CD14-positive monocyte (primary cell): ENCODE measurements around the gene WDFY4. TPM values are rescaled to one million over a fixed set of nuclear protein-coding genes. Genes with fewer than 3 reads are reported as not detected.

ENCODE experiments used
- DNase-seq, 3 donors: peaks; one replicate each; pipeline ENCODE4 v3.0.0-alpha.2; 2011 to 2022
- H2AFZ ChIP-seq: 2 replicates; pipeline ENCODE4 v1.6.0; 2012; ENCODE audit warnings: mild to moderate bottlenecking, low read depth, low read length, inconsistent platforms; ENCODE audit not compliant: insufficient read depth, poor library complexity, severe bottlenecking
- H3K27ac ChIP-seq, 2 donors: 1 replicate in 1 of 2; 2 replicates in 1 of 2; pipeline ENCODE4 v1.5.1; 2012 to 2013; ENCODE audit warnings: low read length in 2 of 2, control low read depth in 1 of 2, inconsistent platforms in 1 of 2, low read depth in 1 of 2, mild to moderate bottlenecking in 1 of 2
- H3K27me3 ChIP-seq, 2 donors: one replicate each; pipeline versions ENCODE4 v1.6.0 to v1.6.1; 2011 to 2013; ENCODE audit warnings: low read length in 2 of 2; ENCODE audit not compliant: control insufficient read depth in 2 of 2, insufficient read depth in 2 of 2
- H3K36me3 ChIP-seq, 2 donors: replicated peaks in 1 of 2; 1 replicate in 1 of 2; 2 replicates in 1 of 2; pipeline versions ENCODE4 v1.5.1 to v1.6.1; 2012 to 2013; ENCODE audit warnings: low read length in 2 of 2, control low read depth in 1 of 2, inconsistent platforms in 1 of 2, mild to moderate bottlenecking in 1 of 2; ENCODE audit not compliant: insufficient read depth in 2 of 2, control insufficient read depth in 1 of 2
- H3K4me1 ChIP-seq, 2 donors: 1 replicate in 1 of 2; 2 replicates in 1 of 2; pipeline versions ENCODE4 v1.5.1 to v1.6.1; 2012 to 2013; ENCODE audit warnings: low read length in 2 of 2, control low read depth in 1 of 2, inconsistent platforms in 1 of 2, mild to moderate bottlenecking in 1 of 2, moderate library complexity in 1 of 2; ENCODE audit not compliant: insufficient read depth in 2 of 2, control insufficient read depth in 1 of 2
- H3K4me2 ChIP-seq: replicated peaks from 2 replicates; pipeline ENCODE3; 2012; ENCODE audit warnings: low read length, moderate library complexity, mild to moderate bottlenecking; ENCODE audit not compliant: poor library complexity, severe bottlenecking; ENCODE audit errors: extremely low read depth
- H3K4me3 ChIP-seq, 3 experiments: fragments of 200-600 bp in 1 of 3; sonication (generic) in 1 of 3; replicated peaks in 1 of 3; 1 replicate in 2 of 3; 2 replicates in 1 of 3; pipeline ENCODE4 v1.5.1; 2011 to 2013; ENCODE audit warnings: low read length in 3 of 3, mild to moderate bottlenecking in 3 of 3, control low read depth in 2 of 3, low read depth in 2 of 3, inconsistent platforms in 1 of 3, moderate library complexity in 1 of 3
- H3K79me2 ChIP-seq: 2 replicates; pipeline ENCODE4 v1.6.0; 2012; ENCODE audit warnings: mild to moderate bottlenecking, control low read depth, inconsistent platforms, low read length, moderate library complexity; ENCODE audit not compliant: insufficient read depth
- H3K9ac ChIP-seq: 2 replicates; pipeline ENCODE4 v1.6.0; 2017; ENCODE audit warnings: low read length, mild to moderate bottlenecking; ENCODE audit not compliant: insufficient read depth, poor library complexity, severe bottlenecking
- H3K9me3 ChIP-seq, 2 donors: replicated peaks in 1 of 2; 1 replicate in 1 of 2; 2 replicates in 1 of 2; pipeline versions ENCODE4 v1.5.1 to v1.6.1; 2012 to 2013; ENCODE audit warnings: low read length in 2 of 2, control low read depth in 1 of 2; ENCODE audit not compliant: control insufficient read depth in 1 of 2, insufficient read depth in 1 of 2
- H4K20me1 ChIP-seq: 2 replicates; pipeline ENCODE4 v1.6.0; 2012; ENCODE audit warnings: mild to moderate bottlenecking, low read length, control low read depth, moderate library complexity; ENCODE audit not compliant: insufficient read depth
- H3K27ac Mint-ChIP-seq, 7 donors: one replicate each; pipeline ENCODE4 v1.8.0; 2020; ENCODE audit warnings: mild to moderate bottlenecking in 7 of 7, mixed read lengths in 7 of 7, moderate library complexity in 6 of 7, inconsistent platforms in 2 of 7
- H3K27me3 Mint-ChIP-seq, 3 donors: one replicate each; pipeline ENCODE4 v1.8.0; 2021 to 2022; ENCODE audit warnings: low read depth in 3 of 3, mild to moderate bottlenecking in 3 of 3, mixed read lengths in 3 of 3, moderate library complexity in 3 of 3, inconsistent platforms in 1 of 3
- H3K36me3 Mint-ChIP-seq, 2 donors: one replicate each; pipeline ENCODE4 v1.8.0; 2020; ENCODE audit warnings: mixed read lengths in 2 of 2, inconsistent platforms in 1 of 2, mild to moderate bottlenecking in 1 of 2
- H3K4me1 Mint-ChIP-seq: one replicate; pipeline ENCODE4 v1.8.0; 2020; ENCODE audit warnings: mild to moderate bottlenecking, mixed read lengths
- H3K4me3 Mint-ChIP-seq, 2 donors: one replicate each; pipeline ENCODE4 v1.8.0; 2020; ENCODE audit warnings: mild to moderate bottlenecking in 2 of 2, mixed read lengths in 2 of 2, moderate library complexity in 1 of 2
- H3K9me3 Mint-ChIP-seq, 7 donors: one replicate each; pipeline ENCODE4 v1.8.0; 2020 to 2022; ENCODE audit warnings: mixed read lengths in 7 of 7, mild to moderate bottlenecking in 6 of 7, moderate library complexity in 6 of 7, inconsistent platforms in 2 of 7
- CTCF ChIP-seq: fragments of 200-600 bp; IDR thresholded peaks from one replicate; pipeline ENCODE4 v1.8.0; 2022; ENCODE audit warnings: antibody characterized with exemption, mild to moderate bottlenecking
- WGBS: methylation state at CpG from one replicate; pipeline ENCODE4 v1.1.5; 2013; ENCODE audit warnings: missing lambda C conversion rate; ENCODE audit not compliant: insufficient coverage; 5-methylcytosine and 5-hydroxymethylcytosine counted together
- intact Hi-C, 2 donors: fragments of 100-400 bp; cut with micrococcal nuclease; formaldehyde crosslinking; loops; one replicate each; pipeline versions ENCODE4 v1.15.0 to v1.15.1; 2023
- polyA plus RNA-seq, 3 donors: library from polyadenylated mRNA; depleted of rRNA in 1 of 3; unstranded in 2 of 3; stranded (reverse) in 1 of 3; fragments of 300-500 nt in 2 of 3; fragments of >200 nt in 1 of 3; fragmentation: Illumina TruSeq in 2 of 3; gene quantifications; 1 replicate in 2 of 3; 2 replicates in 1 of 3; pipeline ENCODE4 v1.2.3, GENCODE V29; 2012 to 2021

WDFY4 gene
- polyA plus RNA-seq, 3 donors: 7.5 to 36.1 (median 9.8) TPM

GRCh38 chr10:48737886-48738285, 53.2 kb downstream of the WDFY4 start:
- no peak overlapping the region for H2AFZ ChIP-seq
- peaks cover 93 to 100% of the 10 kb centered on the region in 2 donors for H3K36me3 ChIP-seq
- DNase-seq: no peak
- no peaks in the 10 kb centered on the region for H3K4me1 ChIP-seq
- Mint-ChIP-seq H3K27ac (no peak overlapping the region), H3K9me3 (no peaks in the 10 kb centered on the region), H3K36me3 (peaks cover 93 to 99% of the 10 kb centered on the region in 2 donors), H3K4me3 (no peak overlapping the region), H3K27me3 (no peaks in the 10 kb centered on the region), H3K4me1 (no peaks in the 10 kb centered on the region)
- H3K4me3 ChIP-seq: no peak overlapping the region
- H3K9me3 ChIP-seq: no peaks in the 10 kb centered on the region
- intact Hi-C loops: no loop called here
- WGBS: no CpG with 5 or more reads among the region's 2 CpGs
- no peak overlapping the region for H3K27ac ChIP-seq
- no peak overlapping the region for H3K9ac ChIP-seq
- no peak for TF ChIP-seq CTCF
- H3K4me2 ChIP-seq: no peak overlapping the region
- no peaks in the 10 kb centered on the region for H3K79me2 ChIP-seq
- no peaks in the 10 kb centered on the region for H4K20me1 ChIP-seq
- no peaks in the 10 kb centered on the region for H3K27me3 ChIP-seq

GRCh38 chr10:48739170-48739569, 54.5 kb downstream of the WDFY4 start:
- H3K36me3 ChIP-seq: peaks cover 88 to 100% of the 10 kb centered on the region in 2 donors
- WGBS: no CpG with 5 or more reads among the region's 7 CpGs
- H4K20me1 ChIP-seq: no peaks in the 10 kb centered on the region
- no peak overlapping the region for H3K9ac ChIP-seq
- Mint-ChIP-seq H3K36me3 (peaks cover 94 to 99% of the 10 kb centered on the region in 2 donors), H3K27me3 (no peaks in the 10 kb centered on the region), H3K9me3 (peaks cover 0 to 3% (median 0%) of the 10 kb centered on the region in 7 donors), H3K4me1 (peaks cover 8% of the 10 kb centered on the region), H3K27ac (peak overlapping the region in 1 of 7 donors; percentile 41), H3K4me3 (no peak overlapping the region)
- H3K79me2 ChIP-seq: no peaks in the 10 kb centered on the region
- DNase-seq: no peak
- H3K4me2 ChIP-seq: no peak overlapping the region
- TF ChIP-seq CTCF: no peak
- no peaks in the 10 kb centered on the region for H3K9me3 ChIP-seq
- H3K4me3 ChIP-seq: no peak overlapping the region
- no peaks in the 10 kb centered on the region for H3K4me1 ChIP-seq
- no peak overlapping the region for H3K27ac ChIP-seq
- H3K27me3 ChIP-seq: no peaks in the 10 kb centered on the region
- no peak overlapping the region for H2AFZ ChIP-seq
- intact Hi-C loops: no loop called here
